ENCODE data around the gene TTLL11.
A peak's percentile ranks its signal among the peaks of the same experiment; 100 is the strongest.

The TTLL11 gene

DNA sequence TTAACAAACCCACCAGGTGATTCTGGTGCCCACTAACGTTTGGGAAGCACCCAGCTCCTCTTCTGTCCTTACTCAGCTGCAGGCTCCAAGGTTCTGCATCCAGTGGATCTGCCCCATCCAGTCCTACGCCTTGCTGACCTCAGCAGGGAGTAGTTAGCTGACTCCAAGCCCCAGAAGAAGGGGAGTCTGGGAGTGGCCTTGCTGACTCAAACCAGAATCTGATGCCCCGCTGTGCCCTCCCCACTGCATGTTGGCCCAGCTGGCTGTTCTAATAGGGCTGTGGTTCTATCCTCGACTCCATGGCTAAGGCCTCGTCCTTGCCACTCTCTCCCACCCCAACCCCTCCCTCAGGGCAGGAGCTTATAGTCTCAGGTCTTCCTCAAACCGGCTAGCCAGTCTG is 136.3 kb downstream of the TTLL11 start:
- TF ChIP-seq, protein P1, sequence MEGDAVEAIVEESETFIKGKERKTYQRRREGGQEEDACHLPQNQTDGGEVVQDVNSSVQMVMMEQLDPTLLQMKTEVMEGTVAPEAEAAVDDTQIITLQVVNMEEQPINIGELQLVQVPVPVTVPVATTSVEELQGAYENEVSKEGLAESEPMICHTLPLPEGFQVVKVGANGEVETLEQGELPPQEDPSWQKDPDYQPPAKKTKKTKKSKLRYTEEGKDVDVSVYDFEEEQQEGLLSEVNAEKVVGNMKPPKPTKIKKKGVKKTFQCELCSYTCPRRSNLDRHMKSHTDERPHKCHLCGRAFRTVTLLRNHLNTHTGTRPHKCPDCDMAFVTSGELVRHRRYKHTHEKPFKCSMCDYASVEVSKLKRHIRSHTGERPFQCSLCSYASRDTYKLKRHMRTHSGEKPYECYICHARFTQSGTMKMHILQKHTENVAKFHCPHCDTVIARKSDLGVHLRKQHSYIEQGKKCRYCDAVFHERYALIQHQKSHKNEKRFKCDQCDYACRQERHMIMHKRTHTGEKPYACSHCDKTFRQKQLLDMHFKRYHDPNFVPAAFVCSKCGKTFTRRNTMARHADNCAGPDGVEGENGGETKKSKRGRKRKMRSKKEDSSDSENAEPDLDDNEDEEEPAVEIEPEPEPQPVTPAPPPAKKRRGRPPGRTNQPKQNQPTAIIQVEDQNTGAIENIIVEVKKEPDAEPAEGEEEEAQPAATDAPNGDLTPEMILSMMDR (conservative IDR thresholded peaks at IDR 0.05; ENCODE audit: control insufficient read depth, insufficient read depth, low read depth, low read length) = no peak
- no peak for DNase-seq (ENCODE audit: low read depth)
- no peak overlapping the region for H3K4me3 ChIP-seq (ENCODE audit: control insufficient read depth, low read depth, low read length)

DNA sequence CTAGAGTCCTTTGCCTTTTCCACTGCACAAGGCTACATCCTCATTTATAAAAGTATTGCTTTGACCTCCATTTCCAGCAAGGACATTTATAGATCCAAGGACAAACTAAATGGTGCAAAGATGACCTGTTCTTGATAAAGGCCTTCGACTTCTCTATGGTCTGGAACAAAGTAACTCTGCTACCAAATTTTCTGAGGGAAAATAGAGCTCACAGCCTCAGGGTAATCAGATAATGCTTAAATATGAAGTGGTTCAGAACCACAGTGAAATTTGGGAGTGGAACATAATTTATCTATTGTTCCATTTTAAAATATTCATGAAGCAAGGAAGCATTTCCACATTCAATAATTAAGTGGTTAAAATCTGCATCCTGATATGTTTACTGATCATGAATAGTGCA is 137.5 kb downstream of the TTLL11 start:
- no peak overlapping the region for H3K4me3 ChIP-seq (ENCODE audit: control insufficient read depth, low read depth, low read length)
- no peak for DNase-seq (ENCODE audit: low read depth)
- TF ChIP-seq, protein P1 (conservative IDR thresholded peaks at IDR 0.05; ENCODE audit: control insufficient read depth, insufficient read depth, low read depth, low read length) = no peak

DNA sequence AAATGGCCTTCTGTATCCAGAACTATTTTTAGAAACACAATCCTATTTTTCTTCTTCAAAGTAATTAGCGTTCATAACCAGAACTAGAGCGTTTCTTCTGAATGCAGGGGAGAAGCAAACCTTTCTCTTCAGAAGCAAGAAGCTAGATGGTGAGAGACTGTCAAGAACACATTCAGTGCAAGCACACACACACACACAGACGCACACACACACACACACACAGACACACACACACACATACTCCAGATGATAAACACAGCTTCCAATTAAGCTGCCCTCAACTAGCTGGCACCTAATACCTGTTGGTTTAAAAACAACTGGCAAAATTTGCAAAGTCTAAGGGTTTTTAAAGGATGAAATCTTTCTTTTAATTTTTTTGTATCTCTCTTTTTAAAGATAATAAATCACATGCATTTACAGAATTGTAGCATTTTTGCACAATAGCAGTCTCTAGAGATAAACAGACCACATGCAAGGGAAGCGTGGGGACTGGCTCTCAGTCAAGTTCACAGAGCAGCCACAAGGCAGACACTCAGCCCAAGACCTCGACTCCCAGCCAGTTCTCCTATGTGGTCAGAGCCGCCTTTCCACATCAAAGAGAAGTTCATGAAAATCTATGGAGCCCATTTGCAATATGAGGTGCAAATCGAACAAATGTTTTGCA is 138.5 kb downstream of the TTLL11 start:
- H3K4me3 ChIP-seq (ENCODE audit: control insufficient read depth, low read depth, low read length) = no peak overlapping the region
- DNase-seq (ENCODE audit: low read depth) = peak; percentile 87
- TF ChIP-seq, protein P1 (conservative IDR thresholded peaks at IDR 0.05; ENCODE audit: control insufficient read depth, insufficient read depth, low read depth, low read length) = no peak

DNA sequence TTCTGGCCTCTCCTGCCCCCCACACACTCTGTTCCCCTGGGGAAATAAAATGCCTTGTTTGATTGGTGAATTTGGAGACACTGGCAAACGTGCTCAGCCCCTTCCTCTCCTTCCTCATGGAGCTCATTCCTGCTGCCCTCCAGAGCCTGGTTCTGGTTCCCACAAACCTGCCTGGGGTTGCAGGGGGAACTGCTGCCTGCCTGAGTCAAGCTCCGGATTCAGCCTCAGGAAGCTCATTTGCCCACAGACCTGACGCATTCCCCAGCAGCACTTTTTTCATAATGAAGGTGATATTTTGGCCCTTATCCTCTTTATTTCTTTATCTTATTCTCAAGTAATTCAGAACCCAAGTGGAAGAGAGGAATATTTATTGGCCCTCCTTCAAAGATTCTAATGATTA is 140.5 kb downstream of the TTLL11 start:
- DNase-seq (ENCODE audit: low read depth) = no peak
- no peak overlapping the region for H3K4me3 ChIP-seq (ENCODE audit: control insufficient read depth, low read depth, low read length)
- TF ChIP-seq, protein P1 (conservative IDR thresholded peaks at IDR 0.05; ENCODE audit: control insufficient read depth, insufficient read depth, low read depth, low read length) = no peak

DNA sequence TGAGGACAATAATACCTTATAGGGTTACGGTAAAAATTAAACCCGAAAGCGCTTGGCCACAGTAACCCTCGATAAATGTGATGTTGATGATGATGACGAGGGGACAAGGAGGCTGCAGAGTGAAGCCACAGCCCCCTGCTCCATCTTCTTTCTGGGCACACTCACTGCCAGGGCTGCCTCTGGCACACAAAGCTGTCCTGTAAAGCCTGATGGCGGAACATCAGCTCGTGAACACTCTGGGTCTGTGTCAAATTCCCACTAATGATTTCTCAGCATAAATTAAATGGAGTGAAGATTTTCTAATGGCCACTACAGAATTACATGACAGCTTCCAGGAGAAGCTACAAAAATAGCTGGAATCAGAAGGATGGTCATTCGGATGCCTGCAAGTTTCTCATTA is 142.2 kb downstream of the TTLL11 start:
- no peak for DNase-seq (ENCODE audit: low read depth)
- H3K4me3 ChIP-seq (ENCODE audit: control insufficient read depth, low read depth, low read length) = no peak overlapping the region
- TF ChIP-seq, protein P1 (conservative IDR thresholded peaks at IDR 0.05; ENCODE audit: control insufficient read depth, insufficient read depth, low read depth, low read length) = no peak

DNA sequence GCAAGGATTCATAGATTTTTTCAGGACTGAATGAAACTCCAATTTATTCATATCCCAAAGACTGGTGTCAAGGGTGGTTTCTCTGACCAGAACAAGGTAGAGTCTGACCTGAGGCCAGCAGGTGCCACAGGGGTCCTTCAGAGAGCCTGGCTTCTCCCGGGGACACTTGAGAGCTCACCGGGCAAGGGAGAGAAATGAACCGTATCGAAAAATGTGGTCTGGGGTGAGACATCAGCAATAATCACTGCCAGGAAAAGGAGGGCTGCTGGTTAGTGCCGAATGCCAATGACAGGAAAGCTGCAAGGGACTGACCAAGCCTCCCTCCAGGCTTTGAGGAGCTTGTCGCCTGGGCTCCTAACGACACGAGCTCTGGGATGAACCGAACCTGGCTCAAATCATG is 142.7 kb downstream of the TTLL11 start:
- TF ChIP-seq, protein P1 (conservative IDR thresholded peaks at IDR 0.05; ENCODE audit: control insufficient read depth, insufficient read depth, low read depth, low read length) = no peak
- DNase-seq (ENCODE audit: low read depth) = no peak
- H3K4me3 ChIP-seq (ENCODE audit: control insufficient read depth, low read depth, low read length) = no peak overlapping the region

DNA sequence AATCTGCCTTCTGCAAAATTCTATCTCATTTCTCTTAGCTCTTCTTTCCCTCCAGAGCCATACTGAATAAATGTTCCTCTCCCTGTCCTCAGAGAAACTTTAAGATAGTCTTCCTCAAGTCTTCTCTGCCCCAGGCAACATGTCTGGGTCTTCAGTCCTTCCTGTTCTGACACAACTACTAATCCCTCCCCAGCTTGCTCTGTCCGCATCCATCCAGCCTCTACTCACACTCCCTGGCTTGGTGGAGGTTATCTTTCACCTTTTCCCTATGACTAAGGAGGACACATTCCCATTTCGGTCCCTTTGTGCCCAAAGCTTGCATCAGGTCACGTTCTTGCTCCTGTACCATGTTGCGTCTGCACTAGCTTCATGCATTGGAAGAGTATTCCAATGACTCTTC is 143.3 kb downstream of the TTLL11 start:
- DNase-seq (ENCODE audit: low read depth) = no peak
- H3K4me3 ChIP-seq (ENCODE audit: control insufficient read depth, low read depth, low read length) = no peak overlapping the region
- TF ChIP-seq, protein P1 (conservative IDR thresholded peaks at IDR 0.05; ENCODE audit: control insufficient read depth, insufficient read depth, low read depth, low read length) = no peak

Measured in fibroblast of mammary gland (primary cell).